K562 (cell line): ENCODE data around the gene DCAF7. TPM values are rescaled to one million over a fixed set of nuclear protein-coding genes. Genes with fewer than 3 reads are reported as not detected.

Experiments used
- DPF2 ChIP-seq: fragments of 450-650 bp; IDR thresholded peaks from 2 replicates; pipeline ENCODE4 v1.6.1; 2016
- FOXJ2 ChIP-seq: fragments of 200-800 bp; sonication (Bioruptor generic); IDR thresholded peaks from 2 replicates; pipeline ENCODE4 v1.6.1; 2016; ENCODE audit warnings: missing genetic modification characterization, missing compliant biosample characterization
- FOXO4 ChIP-seq: fragments of 450-650 bp; formaldehyde crosslinking; IDR thresholded peaks from 2 replicates; pipeline ENCODE4 v1.4.0; 2020; ENCODE audit warnings: mild to moderate bottlenecking, moderate library complexity
- HBP1 ChIP-seq: fragments of 450-650 bp; formaldehyde crosslinking; IDR thresholded peaks from 2 replicates; pipeline ENCODE4 v1.4.0; 2022; ENCODE audit warnings: missing genetic modification characterization
- HES1 ChIP-seq: fragments of 450-650 bp; IDR thresholded peaks from 2 replicates; pipeline ENCODE4 v1.6.1; 2016; ENCODE audit warnings: low read depth, mild to moderate bottlenecking, moderate library complexity
- HLTF ChIP-seq: fragments of 450-650 bp; IDR thresholded peaks from 2 replicates; pipeline ENCODE4 v1.6.1; 2016
- KLF13 ChIP-seq: fragments of 450-650 bp; IDR thresholded peaks from 2 replicates; pipeline ENCODE4 v1.6.1; 2016; ENCODE audit warnings: missing genetic modification characterization, low read depth, mild to moderate bottlenecking, missing compliant biosample characterization, moderate library complexity, borderline replicate concordance
- L3MBTL2 ChIP-seq: fragments of 450-650 bp; IDR thresholded peaks from 2 replicates; pipeline ENCODE4 v1.6.1; 2016; ENCODE audit warnings: mild to moderate bottlenecking, moderate library complexity
- NR3C1 ChIP-seq: sonication (generic); formaldehyde crosslinking; IDR thresholded peaks from 2 replicates; pipeline ENCODE4 v1.8.1; 2022; ENCODE audit warnings: missing genetic modification reagents
- SRSF1 ChIP-seq: fragments of 200-400 bp; formaldehyde crosslinking; IDR thresholded peaks from 2 replicates; pipeline ENCODE4 v1.6.1; 2017; ENCODE audit warnings: mild to moderate bottlenecking, low read depth, low read length, moderate library complexity
- SRSF7 ChIP-seq: fragments of 200-400 bp; formaldehyde crosslinking; optimal IDR thresholded peaks from 2 replicates; pipeline ENCODE3; 2017; ENCODE audit warnings: mild to moderate bottlenecking, low read depth, low read length
- TAF9B ChIP-seq: fragments of 450-650 bp; IDR thresholded peaks from 2 replicates; pipeline ENCODE4 v1.6.1; 2018; ENCODE audit warnings: mild to moderate bottlenecking; ENCODE audit not compliant: partially characterized antibody
- TBL1XR1 ChIP-seq, 2 experiments: IDR thresholded peaks; 2 replicates each; pipeline ENCODE4 v1.6.1; 2012; ENCODE audit warnings: improper control_type of control experiment in 2 of 2, low read length in 2 of 2, mild to moderate bottlenecking in 1 of 2
- TCF15 ChIP-seq: fragments of 250-450 bp; sonication (Bioruptor Pico); IDR thresholded peaks from 2 replicates; pipeline ENCODE4 v1.8.0; 2022; ENCODE audit warnings: moderate library complexity, mild to moderate bottlenecking, inconsistent platforms
- TRIM24 ChIP-seq, 2 experiments: fragments of 450-650 bp; IDR thresholded peaks; 2 replicates each; pipeline ENCODE4 v1.6.1; 2016
- ZNF217 ChIP-seq: sonication (generic); formaldehyde crosslinking; IDR thresholded peaks from 2 replicates; pipeline ENCODE4 v1.8.0; 2022; ENCODE audit warnings: mild to moderate bottlenecking, missing genetic modification reagents
- polyA plus RNA-seq, 8 experiments: library from polyadenylated mRNA; depleted of rRNA in 4 of 8; stranded (reverse) in 5 of 8; unstranded in 3 of 8; fragments of >200 nt; fragmentation: Nextera tagmentation in 2 of 8; fragmentation: Illumina TruSeq in 1 of 8; extraction: Ambion mirVana in 2 of 8; extraction: Trizol in 1 of 8; gene quantifications; 2 replicates each; pipeline versions ENCODE4 v1.2.1 to v1.2.3, GENCODE V29; 2011 to 2014; ENCODE audit warnings: inconsistent platforms in 1 of 8, missing spikeins in 1 of 8
- total RNA-seq, 7 experiments: library from RNA; depleted of rRNA in 6 of 7; stranded (reverse); fragments of >200 nt in 6 of 7; fragmentation: Illumina TruSeq in 2 of 7; extraction: Trizol in 2 of 7; gene quantifications; 2 replicates each; pipeline versions ENCODE4 v1.2.1 to v1.2.3, GENCODE V29; 2011 to 2021; ENCODE audit warnings: low replicate concordance in 1 of 7
- TF ChIP-seq, protein P1 (sequence below): sonication (generic); formaldehyde crosslinking; IDR thresholded peaks from 2 replicates; pipeline ENCODE4 v1.8.0; 2022; ENCODE audit warnings: missing genetic modification reagents, mild to moderate bottlenecking, moderate library complexity, borderline replicate concordance
- TF ChIP-seq, protein P2 (sequence below): fragments of 450-650 bp; formaldehyde crosslinking; conservative IDR thresholded peaks from 2 replicates; pipeline ENCODE4 v1.4.0; 2022; ENCODE audit warnings: mild to moderate bottlenecking, missing genetic modification characterization
- TF ChIP-seq, protein P3 (sequence below): fragments of 450-650 bp; IDR thresholded peaks from 2 replicates; pipeline ENCODE4 v1.6.1; 2014; ENCODE audit warnings: low read depth, mild to moderate bottlenecking, moderate library complexity, borderline replicate concordance

Gene DCAF7
- total and polyA plus RNA-seq, 9 of the 15 experiments (the other 6 are each of a cell fraction or from before 2014, with no cell fraction given) = 30.8 to 123 (median 40.2) TPM

DNA sequence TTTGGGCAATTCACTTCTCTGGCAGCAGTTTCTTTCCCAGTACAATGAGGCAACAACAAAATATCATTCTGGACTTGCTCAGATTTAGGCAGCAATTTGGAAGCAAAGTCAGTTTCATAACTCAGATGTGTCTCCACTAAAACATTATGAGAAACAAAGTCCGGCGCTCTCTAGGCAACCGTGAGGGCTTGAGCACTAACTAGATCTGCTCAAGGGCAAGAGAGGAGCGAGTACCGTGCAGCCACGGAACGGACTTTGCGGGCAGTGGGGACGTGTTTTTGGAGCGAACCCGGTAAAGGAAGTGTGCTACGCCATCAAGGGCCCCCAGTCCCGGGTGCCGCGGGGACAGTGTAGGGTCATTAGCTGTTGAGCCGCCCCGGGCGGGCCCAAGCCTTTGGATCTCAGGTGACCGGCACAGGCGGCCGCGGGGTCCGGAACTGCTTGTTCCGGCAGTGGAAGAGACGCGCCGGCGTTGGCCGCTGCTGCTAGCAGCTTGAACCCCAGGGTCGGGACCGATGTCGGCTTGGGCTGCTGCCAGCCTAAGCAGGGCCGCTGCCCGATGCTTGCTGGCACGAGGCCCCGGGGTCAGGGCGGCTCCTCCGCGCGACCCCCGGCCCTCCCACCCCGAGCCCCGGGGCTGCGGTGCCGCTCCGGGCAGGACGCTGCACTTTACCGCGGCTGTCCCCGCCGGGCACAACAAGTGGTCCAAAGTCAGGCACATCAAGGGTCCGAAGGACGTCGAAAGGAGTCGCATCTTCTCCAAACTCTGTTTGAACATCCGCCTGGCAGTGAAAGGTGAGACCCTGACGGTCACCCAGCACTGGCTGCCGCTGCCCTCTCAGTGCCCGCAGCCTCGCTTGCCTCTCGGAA, 50.5 kb downstream of the DCAF7 start, which contains the start of gene TACO1 (continued):
- TF ChIP-seq TCF15 (CRISPR knock-in tag) (peak; percentile 66; the same call in 1 of the 2 replicates), TAF9B (peak; percentile 90), L3MBTL2 (peak; percentile 64; the same call in 1 of the 2 replicates), TBL1XR1 (IDR thresholded peaks at IDR 0.05; ENCODE audit: low read length in 2 of 2) (peak; percentile 39 to 82; a peak in 1 of 4 replicates), NR3C1 (no peak), ZNF217 (no peak), HLTF (no peak), TRIM24 (IDR thresholded peaks at IDR 0.05) (peak in 1 of 2 experiments; percentile 98; a peak in 2 of 4 replicates), KLF13 (peak; percentile 55; the same call in 1 of the 2 replicates), DPF2 (peak; percentile 45; the same call in 1 of the 2 replicates), SRSF1 (no peak), FOXO4 (CRISPR knock-in tag) (no peak), HES1 (no peak), SRSF7 (no peak), FOXJ2 (peak; percentile 71; the same call in 1 of the 2 replicates), HBP1 (CRISPR knock-in tag) (0 out of 2 replicates have a peak, but pooled peaks have one; percentile 32)
- TF ChIP-seq, protein P1, sequence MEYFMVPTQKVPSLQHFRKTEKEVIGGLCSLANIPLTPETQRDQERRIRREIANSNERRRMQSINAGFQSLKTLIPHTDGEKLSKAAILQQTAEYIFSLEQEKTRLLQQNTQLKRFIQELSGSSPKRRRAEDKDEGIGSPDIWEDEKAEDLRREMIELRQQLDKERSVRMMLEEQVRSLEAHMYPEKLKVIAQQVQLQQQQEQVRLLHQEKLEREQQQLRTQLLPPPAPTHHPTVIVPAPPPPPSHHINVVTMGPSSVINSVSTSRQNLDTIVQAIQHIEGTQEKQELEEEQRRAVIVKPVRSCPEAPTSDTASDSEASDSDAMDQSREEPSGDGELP (CRISPR knock-in tag) = peak; percentile 76; the same call in 1 of the 2 replicates
- TF ChIP-seq, protein P2, sequence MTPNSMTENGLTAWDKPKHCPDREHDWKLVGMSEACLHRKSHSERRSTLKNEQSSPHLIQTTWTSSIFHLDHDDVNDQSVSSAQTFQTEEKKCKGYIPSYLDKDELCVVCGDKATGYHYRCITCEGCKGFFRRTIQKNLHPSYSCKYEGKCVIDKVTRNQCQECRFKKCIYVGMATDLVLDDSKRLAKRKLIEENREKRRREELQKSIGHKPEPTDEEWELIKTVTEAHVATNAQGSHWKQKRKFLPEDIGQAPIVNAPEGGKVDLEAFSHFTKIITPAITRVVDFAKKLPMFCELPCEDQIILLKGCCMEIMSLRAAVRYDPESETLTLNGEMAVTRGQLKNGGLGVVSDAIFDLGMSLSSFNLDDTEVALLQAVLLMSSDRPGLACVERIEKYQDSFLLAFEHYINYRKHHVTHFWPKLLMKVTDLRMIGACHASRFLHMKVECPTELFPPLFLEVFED (CRISPR knock-in tag) = 0 out of 2 replicates have a peak, but pooled peaks have one; percentile 36
- TF ChIP-seq, protein P3, sequence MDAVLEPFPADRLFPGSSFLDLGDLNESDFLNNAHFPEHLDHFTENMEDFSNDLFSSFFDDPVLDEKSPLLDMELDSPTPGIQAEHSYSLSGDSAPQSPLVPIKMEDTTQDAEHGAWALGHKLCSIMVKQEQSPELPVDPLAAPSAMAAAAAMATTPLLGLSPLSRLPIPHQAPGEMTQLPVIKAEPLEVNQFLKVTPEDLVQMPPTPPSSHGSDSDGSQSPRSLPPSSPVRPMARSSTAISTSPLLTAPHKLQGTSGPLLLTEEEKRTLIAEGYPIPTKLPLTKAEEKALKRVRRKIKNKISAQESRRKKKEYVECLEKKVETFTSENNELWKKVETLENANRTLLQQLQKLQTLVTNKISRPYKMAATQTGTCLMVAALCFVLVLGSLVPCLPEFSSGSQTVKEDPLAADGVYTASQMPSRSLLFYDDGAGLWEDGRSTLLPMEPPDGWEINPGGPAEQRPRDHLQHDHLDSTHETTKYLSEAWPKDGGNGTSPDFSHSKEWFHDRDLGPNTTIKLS = peak; percentile 25; the same call in 1 of the 2 replicates
